Colonic mucosa (tissue), 4 donors: Measurements from ENCODE around the gene GAK. TPM values are rescaled to one million over a fixed set of nuclear protein-coding genes. Genes with fewer than 3 reads are reported as not detected.

Experiments
- DNase-seq: peaks from one replicate; pipeline ENCODE4 v3.0.0-alpha.2; 2020
- H3K27ac ChIP-seq: fragments of 200-600 bp; one replicate; pipeline ENCODE4 v1.8.0; 2021
- H3K27me3 ChIP-seq: fragments of 200-600 bp; one replicate; pipeline ENCODE4 v1.8.0; 2021
- H3K36me3 ChIP-seq: fragments of 200-600 bp; one replicate; pipeline ENCODE4 v1.8.0; 2021
- H3K4me1 ChIP-seq: fragments of 200-600 bp; one replicate; pipeline ENCODE4 v1.8.0; 2021; ENCODE audit warnings: mild to moderate bottlenecking
- H3K4me3 ChIP-seq: fragments of 200-600 bp; one replicate; pipeline ENCODE4 v1.8.0; 2021
- H3K9ac ChIP-seq, 2 donors: one replicate each; pipeline ENCODE4 v1.7.0; 2013; ENCODE audit warnings: control low read depth in 2 of 2, low read depth in 2 of 2, low read length in 2 of 2
- H3K9me3 ChIP-seq: fragments of 200-600 bp; one replicate; pipeline ENCODE4 v1.8.0; 2021
- intact Hi-C: fragments of 100-400 bp; cut with DNase I; formaldehyde crosslinking; loops from one replicate; pipeline ENCODE4 v1.14.1; 2022
- total RNA-seq, 2 donors: library from RNA; stranded (reverse); fragmentation: NEBNext Ultra II Directional in 1 of 2; extraction: Animal tissue kit (Norgen Biotek cat#: 25700) in 1 of 2; gene quantifications; one replicate each; pipeline ENCODE4 v1.2.1, GENCODE V29; 2021
- TF ChIP-seq, protein P1 (sequence below): fragments of 200-600 bp; IDR thresholded peaks from one replicate; pipeline ENCODE4 v1.8.0; 2022; ENCODE audit warnings: antibody characterized with exemption, mild to moderate bottlenecking
- donor health status: healthy.
- donor health status: DM: no; HTN: no; CAD: no.
- donor health status: DM: no; HTN: no; CAD: no.

Gene GAK
- total RNA-seq, 2 donors from 2014 or later: 198 to 266 TPM

DNA sequence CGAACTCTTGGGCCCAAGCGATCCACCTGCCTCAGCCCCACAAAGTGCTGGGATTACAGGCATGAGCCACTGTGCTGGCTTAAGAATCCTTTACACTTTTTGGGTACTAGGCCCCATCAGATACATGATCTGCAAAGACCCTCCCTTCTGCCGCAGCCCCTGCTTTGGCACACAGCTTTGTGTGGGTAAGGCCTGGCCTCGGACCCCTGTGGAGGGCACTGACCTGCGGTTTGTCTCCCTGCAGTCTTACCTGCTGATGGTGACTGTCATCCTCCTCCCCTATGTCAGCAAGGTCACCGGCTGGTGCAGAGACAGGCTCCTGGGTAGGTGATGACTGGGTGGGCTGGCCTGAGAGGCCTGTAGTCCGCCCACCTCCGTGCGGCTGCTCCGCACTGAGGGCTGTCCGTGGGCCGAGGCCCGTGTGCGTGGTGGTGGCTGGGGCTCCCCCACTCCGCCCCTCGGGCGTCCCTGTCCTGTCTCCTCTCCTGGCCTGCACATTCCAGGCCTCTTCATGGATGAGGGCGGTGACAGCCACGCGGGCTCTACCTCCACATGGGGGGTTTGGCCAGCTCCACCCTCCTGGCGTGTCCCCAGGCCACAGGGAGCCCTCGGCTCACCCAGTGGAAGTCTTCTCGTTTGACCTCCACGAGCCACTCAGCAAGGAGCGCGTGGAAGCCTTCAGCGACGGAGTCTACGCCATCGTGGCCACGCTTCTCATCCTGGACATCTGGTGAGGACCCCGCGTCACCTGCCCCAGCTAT, 23.2 kb upstream of the GAK start:
- Histone ChIP-seq H3K36me3 (no peaks in the 10 kb centered on the region), H3K4me3 (no peak overlapping the region), H3K9me3 (no peaks in the 10 kb centered on the region), H3K27me3 (no peaks in the 10 kb centered on the region), H3K27ac (no peak overlapping the region), H3K9ac (no peak overlapping the region), H3K4me1 (no peaks in the 10 kb centered on the region)
- no peak for DNase-seq
- intact Hi-C loops: no loop called here
- TF ChIP-seq, protein P1, sequence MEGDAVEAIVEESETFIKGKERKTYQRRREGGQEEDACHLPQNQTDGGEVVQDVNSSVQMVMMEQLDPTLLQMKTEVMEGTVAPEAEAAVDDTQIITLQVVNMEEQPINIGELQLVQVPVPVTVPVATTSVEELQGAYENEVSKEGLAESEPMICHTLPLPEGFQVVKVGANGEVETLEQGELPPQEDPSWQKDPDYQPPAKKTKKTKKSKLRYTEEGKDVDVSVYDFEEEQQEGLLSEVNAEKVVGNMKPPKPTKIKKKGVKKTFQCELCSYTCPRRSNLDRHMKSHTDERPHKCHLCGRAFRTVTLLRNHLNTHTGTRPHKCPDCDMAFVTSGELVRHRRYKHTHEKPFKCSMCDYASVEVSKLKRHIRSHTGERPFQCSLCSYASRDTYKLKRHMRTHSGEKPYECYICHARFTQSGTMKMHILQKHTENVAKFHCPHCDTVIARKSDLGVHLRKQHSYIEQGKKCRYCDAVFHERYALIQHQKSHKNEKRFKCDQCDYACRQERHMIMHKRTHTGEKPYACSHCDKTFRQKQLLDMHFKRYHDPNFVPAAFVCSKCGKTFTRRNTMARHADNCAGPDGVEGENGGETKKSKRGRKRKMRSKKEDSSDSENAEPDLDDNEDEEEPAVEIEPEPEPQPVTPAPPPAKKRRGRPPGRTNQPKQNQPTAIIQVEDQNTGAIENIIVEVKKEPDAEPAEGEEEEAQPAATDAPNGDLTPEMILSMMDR: no peak

DNA sequence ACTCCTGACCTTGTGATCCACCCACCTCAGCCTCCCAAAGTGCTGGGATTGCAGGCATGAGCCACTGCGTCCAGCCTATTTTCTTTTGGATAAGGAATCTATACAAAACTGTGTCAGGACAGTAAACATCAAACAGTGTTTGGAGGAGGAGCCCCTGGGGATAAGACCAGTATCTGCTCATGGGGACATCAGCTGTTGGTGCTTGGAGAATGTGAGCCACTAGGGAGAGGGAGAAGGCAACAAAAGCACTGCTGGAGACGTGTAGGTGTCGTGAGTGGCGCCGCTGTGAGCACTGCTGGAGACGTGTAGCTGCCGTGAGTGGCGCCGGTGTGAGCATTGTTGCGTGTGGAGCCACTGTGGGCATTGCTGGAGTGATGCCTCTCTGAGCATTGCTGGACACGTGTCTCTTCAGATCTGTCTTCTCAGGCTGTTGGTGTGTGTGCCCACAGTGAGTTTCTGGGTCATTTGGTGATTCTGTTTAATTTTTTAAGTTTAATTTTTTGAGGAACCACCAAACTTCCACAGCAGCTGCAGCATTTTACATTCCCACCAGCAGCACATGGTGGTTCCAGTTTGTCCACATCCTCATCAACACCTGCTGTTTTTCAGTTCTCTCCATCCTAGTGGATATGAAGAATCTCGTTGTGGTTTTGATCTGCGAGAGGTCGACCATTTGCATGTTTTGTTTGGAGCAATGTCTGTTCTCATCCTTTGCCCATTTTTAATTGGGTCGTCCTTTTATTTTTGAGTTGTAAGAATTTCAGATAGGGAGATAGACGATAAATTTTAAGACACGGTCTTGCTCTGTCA, 22.3 kb upstream of the GAK start:
- no peak overlapping the region for H3K27ac ChIP-seq
- no peak overlapping the region for H3K9ac ChIP-seq
- peak; percentile 10 for DNase-seq
- H3K4me3 ChIP-seq: no peak overlapping the region
- no peaks in the 10 kb centered on the region for H3K36me3 ChIP-seq
- no peaks in the 10 kb centered on the region for H3K27me3 ChIP-seq
- no peaks in the 10 kb centered on the region for H3K9me3 ChIP-seq
- intact Hi-C loops: no loop called here
- H3K4me1 ChIP-seq: no peaks in the 10 kb centered on the region
- TF ChIP-seq, protein P1: no peak

DNA sequence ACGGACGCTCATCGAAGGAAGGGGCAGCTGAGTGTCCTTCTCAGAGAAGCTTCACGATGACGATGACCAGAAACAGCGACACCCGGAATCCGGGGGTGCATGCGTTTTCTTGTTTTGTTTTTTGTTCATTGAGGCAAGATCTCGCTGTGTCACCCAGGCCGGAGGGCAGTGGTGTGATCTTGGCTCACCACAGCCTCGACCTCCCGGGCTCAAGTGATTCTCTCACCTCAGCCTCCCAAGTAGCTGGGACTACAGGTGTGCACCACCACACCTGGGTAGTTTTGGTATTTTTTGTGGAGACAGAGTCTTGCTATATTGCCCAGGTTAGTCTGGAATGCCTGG, 21.4 kb upstream of the GAK start:
- intact Hi-C loops: no loop called here
- H3K9me3 ChIP-seq: no peaks in the 10 kb centered on the region
- DNase-seq: peak; percentile 12
- H3K36me3 ChIP-seq: no peaks in the 10 kb centered on the region
- TF ChIP-seq, protein P1: no peak
- H3K9ac ChIP-seq: no peak overlapping the region
- H3K27ac ChIP-seq: no peak overlapping the region
- H3K4me3 ChIP-seq: no peak overlapping the region
- H3K4me1 ChIP-seq: no peaks in the 10 kb centered on the region
- H3K27me3 ChIP-seq: no peaks in the 10 kb centered on the region

DNA sequence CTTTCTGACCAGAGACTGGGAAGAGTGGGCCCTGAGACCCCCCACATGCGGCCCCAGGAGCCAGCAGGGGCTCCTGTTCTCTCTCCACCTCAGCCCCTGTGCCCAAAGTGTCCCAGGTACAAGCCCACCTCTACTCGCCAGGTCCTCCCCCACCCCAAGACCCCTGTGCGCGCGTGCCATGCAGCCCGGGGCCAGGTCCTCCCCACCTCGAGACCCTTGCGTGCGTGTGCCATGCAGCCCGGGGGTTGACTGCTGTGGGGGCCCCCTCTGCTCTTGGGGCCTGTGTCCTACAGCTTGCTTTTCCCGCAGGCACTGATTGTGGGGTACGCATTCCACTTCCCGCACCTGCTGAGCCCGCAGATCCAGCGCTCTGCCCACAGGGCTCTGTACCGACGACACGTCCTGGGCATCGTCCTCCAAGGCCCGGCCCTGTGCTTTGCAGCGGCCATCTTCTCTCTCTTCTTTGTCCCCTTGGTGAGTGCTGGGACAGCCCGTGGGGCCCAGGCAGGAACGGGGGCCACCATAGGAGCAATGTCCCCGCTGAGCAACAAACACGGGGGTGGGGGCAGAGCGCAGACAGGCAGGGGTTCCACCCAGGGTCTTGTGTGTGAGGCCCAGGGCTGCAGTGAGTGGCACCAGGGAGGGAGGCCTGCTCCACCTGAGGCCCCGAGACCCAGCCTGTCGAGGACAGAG, 20.9 kb upstream of the GAK start:
- no peak overlapping the region for H3K9ac ChIP-seq
- H3K4me1 ChIP-seq: no peaks in the 10 kb centered on the region
- intact Hi-C loops: no loop called here
- no peaks in the 10 kb centered on the region for H3K9me3 ChIP-seq
- DNase-seq: peak; percentile 15
- TF ChIP-seq, protein P1: no peak
- H3K27me3 ChIP-seq: no peaks in the 10 kb centered on the region
- H3K4me3 ChIP-seq: no peak overlapping the region
- H3K36me3 ChIP-seq: no peaks in the 10 kb centered on the region
- H3K27ac ChIP-seq: no peak overlapping the region

DNA sequence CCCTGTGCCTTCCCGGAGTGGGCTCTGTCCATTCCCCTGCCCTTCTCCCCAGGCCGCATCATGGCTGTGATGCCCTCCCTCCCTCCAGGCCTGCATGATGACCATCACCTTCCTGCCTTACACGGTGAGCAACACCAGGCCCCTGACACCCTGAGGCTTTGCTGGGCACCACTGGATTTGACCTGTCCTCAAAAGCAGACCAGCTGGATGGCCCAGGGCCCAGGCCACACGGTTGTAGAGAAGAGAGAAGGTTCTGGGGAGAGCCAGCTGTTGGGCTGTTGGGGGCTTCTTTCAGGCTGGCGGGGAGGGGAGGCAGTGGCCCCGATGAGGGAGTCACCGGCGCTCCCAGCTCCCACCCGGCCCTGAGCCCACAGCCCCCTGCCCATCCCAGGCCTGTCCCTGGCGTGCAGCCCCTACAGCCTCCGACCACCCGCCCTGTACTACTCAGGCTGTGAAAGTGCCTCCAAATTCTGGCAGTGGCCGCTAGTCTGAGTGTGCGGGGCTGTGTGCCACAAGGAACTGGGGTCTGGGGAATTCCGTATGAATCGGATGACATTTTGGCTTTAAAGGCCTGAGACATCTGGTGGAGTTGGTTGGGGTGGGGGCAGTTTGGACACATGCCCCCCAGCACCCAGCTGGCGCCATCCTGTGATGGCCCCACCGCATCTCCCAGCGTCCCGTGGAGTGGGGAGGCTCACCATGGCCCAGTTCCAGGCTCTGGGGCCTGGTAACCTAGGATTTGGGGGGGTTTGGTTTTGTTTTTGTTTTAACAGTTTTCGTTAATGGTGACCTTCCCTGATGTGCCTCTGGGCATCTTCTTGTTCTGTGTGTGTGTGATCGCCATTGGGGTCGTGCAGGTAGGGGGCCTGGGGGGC, 19.7 kb upstream of the GAK start:
- H3K4me1 ChIP-seq: no peaks in the 10 kb centered on the region
- no peak overlapping the region for H3K9ac ChIP-seq
- H3K36me3 ChIP-seq: no peaks in the 10 kb centered on the region
- no peaks in the 10 kb centered on the region for H3K27me3 ChIP-seq
- intact Hi-C loops: no loop called here
- TF ChIP-seq, protein P1: no peak
- no peak overlapping the region for H3K4me3 ChIP-seq
- DNase-seq: peak; percentile 14
- no peak overlapping the region for H3K27ac ChIP-seq
- H3K9me3 ChIP-seq: no peaks in the 10 kb centered on the region
